B cell (primary cell): Measurements from ENCODE around the gene CYP3A5.

ENCODE experiments used
- EZH2 ChIP-seq: IDR thresholded peaks from 2 replicates; pipeline ENCODE4 v1.6.1; 2012; ENCODE audit warnings: borderline replicate concordance, low read depth, mild to moderate bottlenecking, moderate library complexity, low read length; ENCODE audit not compliant: insufficient read depth, poor library complexity, severe bottlenecking
- TF ChIP-seq, protein P1 (sequence below): fragments of 200-600 bp; IDR thresholded peaks from one replicate; pipeline ENCODE4 v1.8.0; 2022; ENCODE audit warnings: antibody characterized with exemption, mild to moderate bottlenecking

DNA sequence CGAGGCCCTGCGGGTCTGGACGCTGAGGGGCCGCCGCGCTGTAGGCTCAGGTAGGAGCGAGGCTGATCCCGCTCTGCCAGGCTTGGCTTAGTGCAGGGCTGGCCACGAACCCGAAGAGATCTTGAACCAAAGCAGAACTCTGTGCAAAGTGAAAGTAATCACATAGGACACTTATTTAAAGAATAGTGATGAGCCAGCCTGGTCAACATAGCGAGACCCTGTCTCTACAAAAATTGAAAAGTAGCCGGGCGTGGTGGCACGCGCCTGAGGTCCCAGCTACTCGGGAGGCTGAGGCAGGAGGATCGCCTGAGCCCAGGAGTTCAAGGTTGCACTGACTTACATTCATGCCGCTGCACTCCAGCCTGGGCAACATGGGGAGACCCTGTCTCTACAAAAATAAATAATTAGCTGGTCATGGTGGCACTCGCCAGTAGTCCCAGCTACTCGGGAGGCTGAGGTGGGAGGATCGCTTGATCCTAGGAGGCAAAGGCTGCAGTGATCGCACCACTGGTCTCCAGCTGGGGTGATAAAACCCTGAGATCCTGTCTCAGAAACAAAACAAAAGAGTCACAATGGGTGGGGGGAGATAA, 62.5 kb downstream of the CYP3A5 start:
- TF ChIP-seq, protein P1, sequence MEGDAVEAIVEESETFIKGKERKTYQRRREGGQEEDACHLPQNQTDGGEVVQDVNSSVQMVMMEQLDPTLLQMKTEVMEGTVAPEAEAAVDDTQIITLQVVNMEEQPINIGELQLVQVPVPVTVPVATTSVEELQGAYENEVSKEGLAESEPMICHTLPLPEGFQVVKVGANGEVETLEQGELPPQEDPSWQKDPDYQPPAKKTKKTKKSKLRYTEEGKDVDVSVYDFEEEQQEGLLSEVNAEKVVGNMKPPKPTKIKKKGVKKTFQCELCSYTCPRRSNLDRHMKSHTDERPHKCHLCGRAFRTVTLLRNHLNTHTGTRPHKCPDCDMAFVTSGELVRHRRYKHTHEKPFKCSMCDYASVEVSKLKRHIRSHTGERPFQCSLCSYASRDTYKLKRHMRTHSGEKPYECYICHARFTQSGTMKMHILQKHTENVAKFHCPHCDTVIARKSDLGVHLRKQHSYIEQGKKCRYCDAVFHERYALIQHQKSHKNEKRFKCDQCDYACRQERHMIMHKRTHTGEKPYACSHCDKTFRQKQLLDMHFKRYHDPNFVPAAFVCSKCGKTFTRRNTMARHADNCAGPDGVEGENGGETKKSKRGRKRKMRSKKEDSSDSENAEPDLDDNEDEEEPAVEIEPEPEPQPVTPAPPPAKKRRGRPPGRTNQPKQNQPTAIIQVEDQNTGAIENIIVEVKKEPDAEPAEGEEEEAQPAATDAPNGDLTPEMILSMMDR: no peak
- TF ChIP-seq EZH2: no peak
